GM12801 (cell line): ENCODE data around the gene TMEM82.

ENCODE experiments used
- TF ChIP-seq, protein P1 (sequence below): IDR thresholded peaks from one replicate; pipeline ENCODE4 v1.5.1; 2011; ENCODE audit warnings: control low read depth; ENCODE audit not compliant: insufficient read length; ENCODE audit errors: extremely low read depth

The TMEM82 gene

DNA sequence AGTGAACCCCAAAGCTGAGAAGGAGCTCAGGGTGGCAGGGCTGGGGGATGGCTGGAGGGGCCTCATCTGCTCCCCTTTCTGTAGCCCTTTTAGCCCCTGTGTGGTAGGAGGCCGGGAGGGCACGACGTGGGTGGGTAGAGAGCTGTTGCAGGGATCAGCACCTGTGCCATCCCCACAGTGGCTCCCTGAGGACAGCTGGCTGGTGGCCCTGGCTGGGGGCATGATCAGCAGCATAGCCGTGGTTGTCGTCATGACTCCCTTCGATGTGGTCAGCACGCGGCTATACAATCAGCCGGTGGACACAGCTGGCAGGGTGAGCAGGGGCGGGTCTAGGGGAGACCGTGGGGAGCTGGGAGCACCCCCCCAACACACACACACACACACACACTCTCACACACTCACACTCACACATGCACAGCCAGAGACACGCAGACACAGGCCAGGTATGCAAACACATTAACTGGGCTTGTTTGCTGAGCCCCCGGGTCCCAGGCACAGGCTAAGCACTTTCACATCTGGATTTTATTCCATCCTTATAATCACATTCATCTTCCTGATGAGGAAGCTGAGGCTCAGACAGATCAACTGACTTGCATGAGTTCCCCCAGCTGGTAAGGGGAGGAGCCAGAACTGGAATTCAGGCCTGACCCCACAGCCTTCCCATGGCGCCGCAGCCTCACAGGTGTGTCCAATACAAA is 3.7 kb upstream of the TMEM82 start:
- TF ChIP-seq, protein P1, sequence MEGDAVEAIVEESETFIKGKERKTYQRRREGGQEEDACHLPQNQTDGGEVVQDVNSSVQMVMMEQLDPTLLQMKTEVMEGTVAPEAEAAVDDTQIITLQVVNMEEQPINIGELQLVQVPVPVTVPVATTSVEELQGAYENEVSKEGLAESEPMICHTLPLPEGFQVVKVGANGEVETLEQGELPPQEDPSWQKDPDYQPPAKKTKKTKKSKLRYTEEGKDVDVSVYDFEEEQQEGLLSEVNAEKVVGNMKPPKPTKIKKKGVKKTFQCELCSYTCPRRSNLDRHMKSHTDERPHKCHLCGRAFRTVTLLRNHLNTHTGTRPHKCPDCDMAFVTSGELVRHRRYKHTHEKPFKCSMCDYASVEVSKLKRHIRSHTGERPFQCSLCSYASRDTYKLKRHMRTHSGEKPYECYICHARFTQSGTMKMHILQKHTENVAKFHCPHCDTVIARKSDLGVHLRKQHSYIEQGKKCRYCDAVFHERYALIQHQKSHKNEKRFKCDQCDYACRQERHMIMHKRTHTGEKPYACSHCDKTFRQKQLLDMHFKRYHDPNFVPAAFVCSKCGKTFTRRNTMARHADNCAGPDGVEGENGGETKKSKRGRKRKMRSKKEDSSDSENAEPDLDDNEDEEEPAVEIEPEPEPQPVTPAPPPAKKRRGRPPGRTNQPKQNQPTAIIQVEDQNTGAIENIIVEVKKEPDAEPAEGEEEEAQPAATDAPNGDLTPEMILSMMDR, result no peak

DNA sequence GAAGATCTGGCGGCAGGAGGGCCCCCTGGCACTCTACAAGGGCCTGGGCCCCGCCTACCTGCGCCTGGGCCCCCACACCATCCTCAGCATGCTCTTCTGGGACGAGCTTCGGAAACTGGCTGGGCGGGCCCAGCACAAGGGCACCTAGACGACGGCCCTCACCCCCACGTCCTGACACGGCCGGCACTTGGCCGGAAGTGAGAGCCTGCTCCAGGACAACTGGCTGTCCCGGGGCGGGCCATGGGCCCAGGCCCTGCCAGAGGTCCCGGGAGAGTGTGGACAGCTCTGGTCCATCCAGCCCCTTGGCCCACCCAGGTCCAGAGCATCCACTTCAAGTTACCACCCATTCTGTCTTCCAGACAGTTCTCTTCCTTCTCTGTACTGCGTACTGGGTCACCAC is 3.0 kb upstream of the TMEM82 start:
- TF ChIP-seq, protein P1, result no peak

DNA sequence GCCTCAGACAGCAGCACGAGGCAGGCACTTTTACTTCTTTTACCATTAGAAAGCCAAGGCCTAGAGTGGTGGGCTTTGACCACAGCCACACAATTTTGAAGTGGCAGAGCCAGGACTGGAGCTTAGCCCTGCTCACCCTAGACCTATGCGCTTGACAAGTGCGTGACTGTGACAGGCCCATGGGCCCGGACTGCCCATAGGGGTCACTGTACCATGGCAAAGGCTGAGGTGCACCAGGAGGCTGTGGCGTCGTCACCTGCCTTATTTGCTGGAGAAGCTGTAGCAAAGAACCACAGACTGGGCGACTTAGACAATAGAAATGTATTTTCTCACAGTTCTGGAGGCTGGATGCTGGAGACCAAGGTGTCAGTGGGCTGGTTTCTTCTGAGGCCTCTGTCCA is 2.6 kb upstream of the TMEM82 start:
- TF ChIP-seq, protein P1, result no peak

DNA sequence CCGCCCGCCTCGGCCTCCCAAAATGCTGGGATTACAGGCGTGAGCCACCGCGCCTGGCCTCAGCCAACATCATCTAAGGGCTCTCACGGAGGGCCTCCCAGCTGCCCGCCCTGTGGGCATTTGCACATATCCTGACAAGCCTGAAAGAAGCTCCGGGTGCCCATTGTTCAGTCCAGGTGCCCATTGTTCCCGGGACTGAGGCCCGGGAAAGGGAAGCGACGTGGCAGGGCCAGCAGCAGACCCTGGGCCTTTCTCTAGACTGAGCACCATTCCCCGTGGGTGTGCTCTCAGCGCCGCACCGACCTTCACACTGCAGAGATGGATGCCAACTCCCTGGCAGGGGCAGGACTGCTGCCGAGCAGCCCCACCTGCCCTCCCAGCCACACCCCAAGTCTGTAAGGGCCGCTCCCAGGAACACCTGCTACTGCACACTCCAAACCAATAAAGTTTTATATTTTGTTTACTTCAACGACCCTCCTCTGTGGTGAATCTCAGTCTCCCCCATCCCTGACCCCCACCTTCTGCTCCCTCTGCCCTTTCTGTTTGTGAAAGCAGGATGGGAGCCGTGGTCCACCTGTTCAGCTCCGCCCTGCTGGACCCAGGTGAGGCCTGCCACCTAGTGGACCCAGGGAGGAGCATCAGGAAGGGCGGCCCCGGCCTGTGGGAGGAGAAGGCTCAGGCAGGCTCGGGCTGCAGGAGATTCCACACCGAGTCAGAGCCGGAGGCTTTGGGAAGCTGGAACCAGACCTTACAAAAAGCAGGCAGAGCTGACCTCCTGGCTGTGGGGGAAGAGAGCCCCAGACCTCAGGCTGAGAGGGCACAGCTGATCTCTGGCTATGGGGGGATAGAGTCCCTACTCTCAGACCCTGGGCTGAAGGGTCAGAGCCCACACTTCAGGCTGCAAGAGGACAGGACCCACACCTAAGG is 1.1 kb upstream of the TMEM82 start:
- TF ChIP-seq, protein P1, result peak; percentile 22

DNA sequence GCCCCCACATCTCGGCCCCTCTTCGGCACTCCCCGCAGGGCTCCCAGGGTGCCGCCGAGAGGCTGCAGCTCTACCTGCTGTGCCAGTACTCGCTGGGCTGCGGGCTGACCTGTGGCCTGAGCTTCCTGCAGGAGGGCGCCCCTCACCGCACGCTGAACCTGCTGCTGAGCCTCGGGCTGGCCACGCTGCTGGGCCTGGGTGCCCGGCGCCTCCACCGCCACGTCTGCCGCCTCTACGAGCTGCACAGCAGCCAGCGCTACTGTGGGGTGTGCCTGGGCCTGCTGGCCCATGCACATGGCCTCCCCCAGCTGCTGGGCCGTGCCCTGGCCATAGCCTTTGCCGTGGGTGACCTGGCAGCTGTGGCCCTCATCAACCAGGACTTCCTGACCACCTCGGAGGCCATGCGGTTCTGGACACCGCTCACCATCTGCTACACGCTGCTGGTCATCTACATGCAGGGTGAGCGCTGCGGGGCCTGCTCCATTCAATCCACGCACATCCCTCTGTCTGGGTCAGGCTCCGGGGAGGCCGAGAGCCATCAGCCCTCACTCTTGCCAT is 1.9 kb downstream of the TMEM82 start:
- TF ChIP-seq, protein P1, result no peak

DNA sequence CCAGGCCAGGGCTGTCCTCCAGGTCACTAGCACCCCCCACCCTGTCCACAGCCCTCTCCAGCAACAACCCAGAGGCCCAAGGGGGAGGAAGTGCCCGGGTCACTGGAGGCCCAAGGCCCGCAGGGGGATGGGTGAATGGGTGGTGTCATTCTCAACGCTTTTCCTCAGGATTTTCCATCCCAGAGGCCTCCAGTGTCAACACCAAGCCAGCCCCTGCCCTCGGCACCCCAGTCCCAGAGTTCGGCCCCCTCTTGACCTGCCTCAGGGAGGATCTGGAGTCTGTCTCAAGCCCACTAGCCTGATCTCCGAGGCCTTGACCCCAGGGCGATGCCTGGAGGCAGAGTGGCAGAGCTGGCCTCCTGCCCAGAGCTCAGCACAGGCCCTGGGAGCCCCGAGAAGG is 5.1 kb downstream of the TMEM82 start:
- TF ChIP-seq, protein P1, result no peak

DNA sequence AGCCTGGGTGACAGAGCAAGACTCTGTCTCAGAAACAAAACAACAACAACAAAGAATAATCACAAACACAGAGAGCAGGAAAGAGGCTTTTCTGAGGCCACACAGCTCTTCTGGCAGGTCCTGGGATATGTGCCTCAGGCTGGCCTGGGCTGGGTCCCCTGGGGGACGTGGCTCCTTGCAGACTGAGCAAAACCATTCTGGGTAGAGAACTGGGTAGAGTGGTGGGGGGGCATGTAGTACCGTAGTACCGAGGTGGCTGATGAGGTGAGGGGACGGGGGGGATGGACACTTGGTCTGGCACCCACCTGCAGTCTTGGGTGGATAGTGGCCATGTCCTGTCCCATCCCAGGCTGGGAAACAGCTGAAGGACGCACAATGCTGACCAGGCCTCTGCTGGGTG is 6.0 kb downstream of the TMEM82 start:
- TF ChIP-seq, protein P1, result no peak
